IMR-90 (cell line): ENCODE data around the gene BICD2. TPM values are rescaled to one million over a fixed set of nuclear protein-coding genes. Genes with fewer than 3 reads are reported as not detected.

Experiments used
- ATAC-seq: fragments of 200-7000 bp; cut with Tn5 transposase; 2 replicates; pipeline ENCODE4 v1.9.1; 2020; ENCODE audit warnings: low read depth, mild to moderate bottlenecking, moderate library complexity
- BruUV-seq: library from RNA; stranded (reverse); fragments of 400-500 nt; replicated peaks from 2 replicates; lab custom pipeline; 2021; lab: Mats Ljungman, UMichigan
- CTCF ChIA-PET: fragments of 300-600 bp; formaldehyde crosslinking; extraction: SDS; loops from one replicate; lab custom pipeline; 2021; ENCODE audit warnings: antibody characterized with exemption; lab: Yijun Ruan, JAX
- POLR2A ChIA-PET: fragments of 300-600 bp; sonication (Branson Sonifier 250); formaldehyde crosslinking; loops from one replicate; lab custom pipeline; 2022; ENCODE audit warnings: antibody characterized with exemption; ENCODE audit not compliant: unreplicated experiment; lab: Charles Lee
- DNase-seq: peaks from one replicate; pipeline ENCODE4 v3.0.0; 2013
- H2AFZ ChIP-seq: replicated peaks from 2 replicates; pipeline ENCODE3; 2013; ENCODE audit warnings: low read length, mild to moderate bottlenecking; ENCODE audit not compliant: poor library complexity
- H2AK5ac ChIP-seq: 2 replicates; pipeline ENCODE4 v1.6.1; 2013; ENCODE audit warnings: low read depth, low read length, inconsistent platforms
- H2AK9ac ChIP-seq: replicated peaks from 2 replicates; pipeline ENCODE3; 2013; ENCODE audit warnings: mild to moderate bottlenecking, low read depth, low read length, moderate library complexity; ENCODE audit not compliant: poor library complexity
- H2BK120ac ChIP-seq: 2 replicates; pipeline ENCODE4 v1.6.1; 2013; ENCODE audit warnings: low read depth, low read length, inconsistent platforms
- H2BK15ac ChIP-seq: 3 replicates; pipeline ENCODE4 v1.6.1; 2013; ENCODE audit warnings: low read depth, low read length, inconsistent platforms
- H2BK20ac ChIP-seq: 2 replicates; pipeline ENCODE4 v1.6.1; 2013; ENCODE audit warnings: low read depth, mild to moderate bottlenecking, inconsistent platforms, low read length, moderate library complexity
- H2BK5ac ChIP-seq: 2 replicates; pipeline ENCODE4 v1.6.1; 2013; ENCODE audit warnings: mild to moderate bottlenecking, low read depth, low read length, inconsistent platforms; ENCODE audit not compliant: poor library complexity, severe bottlenecking
- H3K14ac ChIP-seq: replicated peaks from 2 replicates; pipeline ENCODE4 v1.6.1; 2013; ENCODE audit warnings: low read depth, low read length, inconsistent platforms
- H3K18ac ChIP-seq: 2 replicates; pipeline ENCODE4 v1.6.1; 2013; ENCODE audit warnings: low read depth, low read length, control low read depth
- H3K23ac ChIP-seq: 2 replicates; pipeline ENCODE4 v1.6.1; 2013; ENCODE audit warnings: low read depth, low read length, inconsistent platforms
- H3K27ac ChIP-seq: 2 replicates; pipeline ENCODE4 v1.5.1; 2013; ENCODE audit warnings: mild to moderate bottlenecking, control low read depth, low read length; ENCODE audit not compliant: insufficient read depth
- H3K27me3 ChIP-seq: 2 replicates; pipeline ENCODE4 v1.6.1; 2013; ENCODE audit warnings: low read length; ENCODE audit not compliant: control insufficient read depth, insufficient read depth
- H3K36me3 ChIP-seq: 2 replicates; pipeline ENCODE4 v1.6.1; 2013; ENCODE audit warnings: low read length, mixed read lengths; ENCODE audit not compliant: control insufficient read depth, insufficient read depth
- H3K4ac ChIP-seq: 2 replicates; pipeline ENCODE4 v1.6.1; 2013; ENCODE audit warnings: low read depth, low read length, inconsistent platforms
- H3K4me1 ChIP-seq: 2 replicates; pipeline ENCODE4 v1.6.1; 2013; ENCODE audit warnings: low read length, mixed read lengths; ENCODE audit not compliant: control insufficient read depth, insufficient read depth
- H3K4me2 ChIP-seq: 2 replicates; pipeline ENCODE4 v1.6.1; 2013; ENCODE audit warnings: low read depth, mild to moderate bottlenecking, control low read depth, low read length, moderate library complexity
- H3K4me3 ChIP-seq: 2 replicates; pipeline ENCODE4 v1.5.1; 2013; ENCODE audit warnings: low read depth, mild to moderate bottlenecking, control low read depth, low read length, moderate library complexity; ENCODE audit not compliant: insufficient read depth
- H3K56ac ChIP-seq: 2 replicates; pipeline ENCODE4 v1.6.1; 2013; ENCODE audit warnings: low read length, inconsistent platforms; ENCODE audit not compliant: insufficient read depth; ENCODE audit errors: extremely low read depth
- H3K79me1 ChIP-seq, 2 experiments: 2 replicates each; pipeline ENCODE4 v1.6.1; 2013; ENCODE audit warnings: low read length in 2 of 2, inconsistent platforms in 1 of 2, low read depth in 1 of 2
- H3K9ac ChIP-seq: 2 replicates; pipeline ENCODE4 v1.6.1; 2013; ENCODE audit warnings: low read depth, low read length, control low read depth
- H3K9me1 ChIP-seq: 2 replicates; pipeline ENCODE4 v1.6.1; 2013; ENCODE audit warnings: low read length, inconsistent platforms; ENCODE audit not compliant: insufficient read depth
- H3K9me3 ChIP-seq: 2 replicates; pipeline ENCODE4 v1.6.1; 2013; ENCODE audit warnings: low read length; ENCODE audit not compliant: control insufficient read depth, insufficient read depth
- H4K20me1 ChIP-seq: 2 replicates; pipeline ENCODE4 v1.6.1; 2013; ENCODE audit warnings: low read length, inconsistent platforms; ENCODE audit not compliant: insufficient read depth
- H4K5ac ChIP-seq: 2 replicates; pipeline ENCODE4 v1.6.1; 2013; ENCODE audit warnings: mild to moderate bottlenecking, low read depth, low read length, control low read depth
- H4K8ac ChIP-seq, 2 experiments: 2 replicates each; pipeline ENCODE4 v1.6.1; 2013; ENCODE audit warnings: low read depth in 2 of 2, low read length in 2 of 2, control low read depth in 1 of 2, inconsistent platforms in 1 of 2
- H4K91ac ChIP-seq: 2 replicates; pipeline ENCODE4 v1.6.1; 2013; ENCODE audit warnings: low read depth, low read length, inconsistent platforms; ENCODE audit not compliant: insufficient read depth
- BHLHE40 ChIP-seq: fragments of 150-350 bp; IDR thresholded peaks from 2 replicates; pipeline ENCODE4 v1.6.1; 2016; ENCODE audit warnings: mild to moderate bottlenecking, low read depth, low read length
- CEBPB ChIP-seq: IDR thresholded peaks from 2 replicates; pipeline ENCODE4 v1.6.1; 2012; ENCODE audit warnings: low read depth, low read length, improper control_type of control experiment
- CHD1 ChIP-seq: IDR thresholded peaks from 2 replicates; pipeline ENCODE4 v1.6.1; 2012; ENCODE audit warnings: low read depth, low read length, improper control_type of control experiment
- FOS ChIP-seq: fragments of 150-350 bp; IDR thresholded peaks from 2 replicates; pipeline ENCODE4 v1.6.1; 2016; ENCODE audit warnings: low read depth, low read length
- MAZ ChIP-seq: IDR thresholded peaks from 2 replicates; pipeline ENCODE4 v1.6.1; 2012; ENCODE audit warnings: low read depth, mild to moderate bottlenecking, low read length, improper control_type of control experiment, moderate library complexity, borderline replicate concordance
- POLR2A ChIP-seq: IDR thresholded peaks from 2 replicates; pipeline ENCODE4 v1.6.1; 2012; ENCODE audit warnings: mild to moderate bottlenecking, low read depth, low read length
- RAD21 ChIP-seq: IDR thresholded peaks from 2 replicates; pipeline ENCODE4 v1.6.1; 2012; ENCODE audit warnings: low read length, improper control_type of control experiment
- RCOR1 ChIP-seq: IDR thresholded peaks from 2 replicates; pipeline ENCODE4 v1.6.1; 2012; ENCODE audit warnings: mild to moderate bottlenecking, low read length, improper control_type of control experiment; ENCODE audit not compliant: insufficient replicate concordance
- RFX5 ChIP-seq: IDR thresholded peaks from 2 replicates; pipeline ENCODE4 v1.8.0; 2012; ENCODE audit warnings: low read depth, mild to moderate bottlenecking, low read length, moderate library complexity
- WGBS, 2 experiments: methylation state at CpG; one replicate each; pipeline versions ENCODE4 v1.1.5 to v1.1.7; 2013; ENCODE audit warnings: missing lambda C conversion rate in 2 of 2; ENCODE audit not compliant: insufficient read length in 1 of 2; ENCODE audit errors: extremely low coverage in 2 of 2; 5-methylcytosine and 5-hydroxymethylcytosine counted together
- dilution Hi-C: fragments of 300-500 bp; cut with HindIII; formaldehyde crosslinking; loops from one replicate; pipeline ENCODE4 v1.14.3; 2018; ENCODE audit warnings: low sequenced_read_pairs; ENCODE audit not compliant: unreplicated experiment
- in situ Hi-C: fragments of 300-500 bp; cut with MboI; formaldehyde crosslinking; loops from 3 replicates; pipeline ENCODE4 v1.14.3; 2019; ENCODE audit warnings: low sequenced_read_pairs, inconsistent platforms, mixed read lengths
- intact Hi-C: fragments of 100-400 bp; cut with micrococcal nuclease; formaldehyde crosslinking; loops from 2 replicates; pipeline ENCODE4 v1.10.0; 2022
- polyA plus RNA-seq, 3 experiments: library from polyadenylated mRNA; depleted of rRNA; stranded (reverse); fragments of >200 nt; gene quantifications; 2 replicates each; pipeline ENCODE4 v1.2.3, GENCODE V29; 2012; ENCODE audit warnings: low replicate concordance in 1 of 3
- total RNA-seq: library from RNA; depleted of rRNA; stranded (reverse); fragments of >200 nt; gene quantifications from 2 replicates; pipeline ENCODE4 v1.2.3, GENCODE V29; 2012
- TF ChIP-seq, protein P1 (sequence below): fragments of 150-350 bp; IDR thresholded peaks from 2 replicates; pipeline ENCODE4 v1.6.1; 2017; ENCODE audit warnings: mild to moderate bottlenecking, antibody characterized with exemption, low read length, low read depth
- TF ChIP-seq, protein P2 (sequence below): conservative IDR thresholded peaks from 2 replicates; pipeline ENCODE4 v1.5.1; 2012; ENCODE audit warnings: mild to moderate bottlenecking, low read depth, low read length, improper control_type of control experiment

The BICD2 gene
- total and polyA plus RNA-seq, 2 of the 4 experiments (the other 2 are of a cell fraction), result 21.5 to 35.7 TPM

DNA sequence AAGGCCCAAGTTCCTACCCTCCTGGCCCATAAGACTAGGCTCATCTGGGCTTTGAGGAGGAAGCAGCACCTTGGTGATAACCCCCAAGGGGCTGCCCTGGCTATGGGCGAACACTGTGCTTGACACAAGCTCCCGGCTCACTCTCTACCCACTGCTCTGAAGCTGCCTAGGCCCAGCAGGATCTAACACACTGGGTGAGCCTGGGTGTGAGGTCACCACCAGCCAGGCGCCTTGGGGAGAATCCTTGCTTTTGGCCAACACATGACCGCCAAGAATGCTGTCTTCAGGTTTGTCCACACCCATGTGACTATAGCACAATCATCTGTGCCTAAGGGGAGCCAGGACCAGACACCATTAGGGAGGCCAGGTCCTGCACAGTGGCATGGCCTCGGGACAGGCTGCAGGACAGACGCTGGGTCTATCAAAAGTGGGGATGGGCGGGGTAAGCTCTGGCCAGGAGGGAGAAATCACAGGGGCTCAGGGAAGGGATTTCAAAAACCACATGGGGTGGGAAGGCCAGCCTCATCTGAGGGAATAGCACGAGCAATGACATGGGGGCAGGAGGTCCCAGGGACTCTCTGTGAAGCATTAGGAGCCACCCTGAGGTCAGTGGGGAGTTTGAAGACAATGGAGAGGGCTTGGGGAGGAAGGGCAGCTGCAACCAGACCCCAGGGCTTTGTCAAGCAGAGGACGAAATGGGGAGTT is 29.6 kb downstream of the BICD2 start (continued):
- TF ChIP-seq, protein P1, sequence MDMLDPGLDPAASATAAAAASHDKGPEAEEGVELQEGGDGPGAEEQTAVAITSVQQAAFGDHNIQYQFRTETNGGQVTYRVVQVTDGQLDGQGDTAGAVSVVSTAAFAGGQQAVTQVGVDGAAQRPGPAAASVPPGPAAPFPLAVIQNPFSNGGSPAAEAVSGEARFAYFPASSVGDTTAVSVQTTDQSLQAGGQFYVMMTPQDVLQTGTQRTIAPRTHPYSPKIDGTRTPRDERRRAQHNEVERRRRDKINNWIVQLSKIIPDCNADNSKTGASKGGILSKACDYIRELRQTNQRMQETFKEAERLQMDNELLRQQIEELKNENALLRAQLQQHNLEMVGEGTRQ, result no peak
- TF ChIP-seq MAZ (no peak), BHLHE40 (no peak), CHD1 (no peak)

DNA sequence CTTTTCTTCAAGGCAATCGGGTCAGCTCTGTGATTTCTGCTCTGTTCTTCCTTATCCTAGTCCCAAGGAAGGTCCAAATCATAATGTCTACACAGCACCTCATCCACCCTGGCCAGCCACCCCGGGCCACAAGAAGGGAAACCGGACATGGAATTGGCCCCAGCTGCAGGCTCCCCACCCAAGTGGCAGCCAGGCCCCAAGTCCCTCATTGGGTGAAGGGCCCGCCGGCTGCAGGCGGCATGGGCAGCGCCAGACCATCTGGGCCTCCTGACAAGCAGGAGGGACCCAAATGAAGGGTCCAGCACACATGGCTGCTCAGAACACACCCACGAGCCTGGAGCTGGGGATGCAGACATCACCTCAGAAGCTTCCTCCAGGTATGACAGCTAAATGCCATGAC is 33.7 kb downstream of the BICD2 start:
- H2BK15ac ChIP-seq, result no peak overlapping the region
- peaks cover 40 to 80% of the 10 kb centered on the region in 2 experiments for H3K79me1 ChIP-seq
- H3K4ac ChIP-seq, result no peak overlapping the region
- H2AK9ac ChIP-seq, result peak overlapping the region; percentile 30
- intact Hi-C loops, result no loop called here
- H4K8ac ChIP-seq, result no peak overlapping the region
- ChIA-PET CTCF (no interaction called here), POLR2A (no interaction called here)
- H3K9me1 ChIP-seq, result peaks cover 34% of the 10 kb centered on the region
- no peak overlapping the region for H3K23ac ChIP-seq
- no peaks in the 10 kb centered on the region for H3K9me3 ChIP-seq
- no peak overlapping the region for H4K91ac ChIP-seq
- H3K18ac ChIP-seq, result no peak overlapping the region
- WGBS, 2 experiments, result 94% methylated on average over 6 of the region's 8 CpGs; no CpG with 5 or more reads in 1 of the 2 experiments
- no peak overlapping the region for H2BK120ac ChIP-seq
- no peak overlapping the region for H3K9ac ChIP-seq
- H2AFZ ChIP-seq, result no peak overlapping the region
- H3K36me3 ChIP-seq, result peaks cover 17% of the 10 kb centered on the region; the same call in 1 of the 2 replicates
- no peak overlapping the region for H3K56ac ChIP-seq
- no peak overlapping the region for H4K5ac ChIP-seq
- in situ Hi-C loops, result no loop called here
- peaks cover 8% of the 10 kb centered on the region for H3K4me1 ChIP-seq
- H3K14ac ChIP-seq, result no peak overlapping the region
- no TSS peak for BruUV-seq
- H3K27me3 ChIP-seq, result no peaks in the 10 kb centered on the region
- DNase-seq, result no peak
- H3K4me3 ChIP-seq, result no peak overlapping the region
- peaks cover 53% of the 10 kb centered on the region for H4K20me1 ChIP-seq
- no peak overlapping the region for H2BK20ac ChIP-seq
- no peak overlapping the region for H2AK5ac ChIP-seq
- H2BK5ac ChIP-seq, result no peak overlapping the region
- no peak for ATAC-seq
- dilution Hi-C loops, result no loop called here
- no peak for TF ChIP-seq RCOR1
- no peak for TF ChIP-seq FOS
- no peak for TF ChIP-seq BHLHE40
- TF ChIP-seq, protein P2, sequence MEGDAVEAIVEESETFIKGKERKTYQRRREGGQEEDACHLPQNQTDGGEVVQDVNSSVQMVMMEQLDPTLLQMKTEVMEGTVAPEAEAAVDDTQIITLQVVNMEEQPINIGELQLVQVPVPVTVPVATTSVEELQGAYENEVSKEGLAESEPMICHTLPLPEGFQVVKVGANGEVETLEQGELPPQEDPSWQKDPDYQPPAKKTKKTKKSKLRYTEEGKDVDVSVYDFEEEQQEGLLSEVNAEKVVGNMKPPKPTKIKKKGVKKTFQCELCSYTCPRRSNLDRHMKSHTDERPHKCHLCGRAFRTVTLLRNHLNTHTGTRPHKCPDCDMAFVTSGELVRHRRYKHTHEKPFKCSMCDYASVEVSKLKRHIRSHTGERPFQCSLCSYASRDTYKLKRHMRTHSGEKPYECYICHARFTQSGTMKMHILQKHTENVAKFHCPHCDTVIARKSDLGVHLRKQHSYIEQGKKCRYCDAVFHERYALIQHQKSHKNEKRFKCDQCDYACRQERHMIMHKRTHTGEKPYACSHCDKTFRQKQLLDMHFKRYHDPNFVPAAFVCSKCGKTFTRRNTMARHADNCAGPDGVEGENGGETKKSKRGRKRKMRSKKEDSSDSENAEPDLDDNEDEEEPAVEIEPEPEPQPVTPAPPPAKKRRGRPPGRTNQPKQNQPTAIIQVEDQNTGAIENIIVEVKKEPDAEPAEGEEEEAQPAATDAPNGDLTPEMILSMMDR, result no peak
- TF ChIP-seq RAD21, result no peak
- TF ChIP-seq, protein P1, result no peak
- no peak for TF ChIP-seq CEBPB
- TF ChIP-seq POLR2A, result no peak
- TF ChIP-seq RFX5, result no peak
- H3K27ac ChIP-seq, result no peak overlapping the region
- no peak overlapping the region for H3K4me2 ChIP-seq
